Right cardiac atrium (tissue), 5 donors: Measurements from ENCODE around the gene ITPR1. TPM values are rescaled to one million over a fixed set of nuclear protein-coding genes. Genes with fewer than 3 reads are reported as not detected.

Experiments used
- ATAC-seq, 2 donors: fragments of 200-7000 bp; cut with Tn5 transposase; one replicate each; pipeline versions ENCODE4 v1.8.0 to v1.9.1; 2020; ENCODE audit warnings: moderate library complexity in 2 of 2, mild to moderate bottlenecking in 1 of 2
- DNase-seq, 3 donors: peaks; one replicate each; pipeline ENCODE4 v3.0.0-alpha.2; 2020
- H3K27ac ChIP-seq: one replicate; pipeline ENCODE4 v1.5.1; 2013; ENCODE audit warnings: mild to moderate bottlenecking, low read length, control low read depth, moderate library complexity
- H3K27me3 ChIP-seq: one replicate; pipeline ENCODE4 v1.6.1; 2013; ENCODE audit not compliant: control insufficient read depth, insufficient read depth
- H3K4me1 ChIP-seq: one replicate; pipeline ENCODE4 v1.6.1; 2013; ENCODE audit warnings: low read length; ENCODE audit not compliant: control insufficient read depth, insufficient read depth
- H3K4me3 ChIP-seq: one replicate; pipeline ENCODE4 v1.5.1; 2013; ENCODE audit warnings: low read length, control low read depth
- H3K9me3 ChIP-seq: one replicate; pipeline ENCODE4 v1.6.1; 2013; ENCODE audit warnings: low read length; ENCODE audit not compliant: control insufficient read depth
- WGBS: extraction: QIAGEN DNeasy Blood & Tissue Kit; methylation state at CpG from one replicate; pipeline ENCODE4 v1.1.7; 2013; 5-methylcytosine and 5-hydroxymethylcytosine counted together
- intact Hi-C, 4 donors: fragments of 100-400 bp; cut with DNase I; formaldehyde crosslinking; loops; one replicate each; pipeline versions ENCODE4 v1.11.0 to v1.14.0; 2022 to 2023
- polyA plus RNA-seq: library from polyadenylated mRNA; stranded (reverse); fragments of 200-250 nt; gene quantifications from one replicate; pipeline ENCODE4 v1.2.3, GENCODE V29; 2013
- total RNA-seq, 4 donors: library from RNA; stranded (reverse); fragmentation: NEBNext Ultra II Directional; extraction: Animal tissue kit (Norgen Biotek cat#: 25700); gene quantifications; one replicate each; pipeline ENCODE4 v1.2.1, GENCODE V29; 2021
- donor health status: healthy with polysubstance abuse.
- donor health status: DM: no; HTN: yes; CAD: no.
- donor health status: DM: no; HTN: no; CAD: no.
- donor health status: DM: no; HTN: yes; CAD: no; lungs with severe emphysema.
- donor health status: DM: yes; HTN: yes; CAD: no.

Gene ITPR1
- total and polyA plus RNA-seq, 5 donors, result 13.9 to 59.0 (median 39.5) TPM

- DNase-seq (no peak), ATAC-seq (no peak)
- Histone ChIP-seq H3K27me3 (no peaks in the 10 kb centered on the region), H3K9me3 (no peaks in the 10 kb centered on the region), H3K4me3 (no peak overlapping the region), H3K27ac (no peak overlapping the region), H3K4me1 (no peaks in the 10 kb centered on the region)
- 76% methylated on average over 9 of the region's 9 CpGs for WGBS
- intact Hi-C loops, result loop anchor here (5.0 to 10.0 kb wide), 4 partner anchors 55 to 277 kb away; partner anchors contain the start of gene ITPR1 (in 1 of the 4)
Measured at GRCh38 chr3:4629095-4630007, 136.2 kb downstream of the ITPR1 start.

DNA sequence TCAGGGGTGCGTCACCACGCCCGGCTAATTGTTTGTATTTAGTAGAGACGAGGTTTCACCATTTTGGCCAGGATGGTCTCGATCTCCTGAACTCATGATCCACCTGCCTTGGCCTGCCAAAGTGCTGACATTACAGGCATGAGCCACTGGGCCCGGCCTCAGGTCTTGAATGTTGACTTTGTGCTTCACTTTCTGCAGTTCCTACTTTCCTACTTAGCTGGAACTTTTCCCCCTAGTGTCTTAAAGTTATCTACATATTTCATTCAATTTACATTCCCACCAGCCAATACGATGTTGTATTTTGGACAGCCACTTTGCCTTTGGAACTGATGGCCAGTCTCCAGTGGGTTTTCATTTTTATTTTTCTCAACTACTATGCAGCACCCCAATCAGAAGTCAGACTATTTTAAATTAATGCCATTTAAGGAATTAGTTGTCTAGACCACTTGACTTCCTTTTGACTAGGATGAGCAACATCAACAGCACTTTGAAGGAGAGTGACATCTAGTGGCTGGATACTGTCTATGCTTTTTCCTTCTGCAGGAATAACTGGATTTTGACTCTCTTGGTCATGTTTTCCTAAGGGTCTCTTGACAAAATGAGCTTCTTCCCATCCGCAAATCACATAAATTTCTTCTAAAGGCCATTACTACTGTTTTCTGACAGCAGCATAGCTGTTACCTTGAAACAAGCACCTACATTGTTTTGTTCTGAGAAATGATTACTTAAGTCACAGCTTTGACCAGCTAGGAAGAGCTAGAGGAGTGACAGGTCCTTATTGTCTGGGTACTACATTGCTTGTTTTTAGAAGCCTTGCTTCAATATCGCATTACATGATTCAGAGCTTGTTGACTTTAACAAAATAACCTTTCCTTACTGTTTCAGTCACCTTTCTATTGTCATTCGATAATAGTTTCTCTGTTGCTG, 140.2 kb downstream of the ITPR1 start:
- no peaks in the 10 kb centered on the region for H3K4me1 ChIP-seq
- no peak overlapping the region for H3K4me3 ChIP-seq
- no peak overlapping the region for H3K27ac ChIP-seq
- H3K27me3 ChIP-seq, result no peaks in the 10 kb centered on the region
- WGBS, result 71% methylated on average over 10 of the region's 10 CpGs
- peak; percentile 72 to 76 for ATAC-seq
- intact Hi-C loops, result loop anchor here (2.0 to 10.0 kb wide), 3 partner anchors 139 to 283 kb away; partner anchors contain the start of gene ITPR1 (in 1 of the 4)
- DNase-seq, result no peak
- no peaks in the 10 kb centered on the region for H3K9me3 ChIP-seq

DNA sequence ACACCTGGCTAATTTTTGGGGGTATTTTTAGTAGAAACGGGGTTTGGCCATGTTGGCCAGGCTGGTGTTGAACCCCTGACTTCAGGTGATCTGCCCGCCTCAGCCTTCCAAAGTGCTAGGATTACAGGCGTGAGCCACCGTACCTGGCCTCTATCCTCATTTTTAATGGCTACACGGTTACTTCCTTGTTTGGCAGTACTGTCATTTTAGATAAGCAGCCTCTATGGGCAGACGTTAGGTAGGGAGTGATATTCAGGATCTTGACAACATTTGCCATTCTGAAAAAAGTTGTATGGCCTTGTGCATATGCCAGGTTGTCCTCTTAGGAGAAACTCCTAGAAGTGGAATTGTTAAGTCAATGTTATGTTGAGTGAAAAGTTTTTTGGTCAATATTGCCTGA, 141.7 kb downstream of the ITPR1 start:
- 82% methylated on average over 6 of the region's 6 CpGs for WGBS
- Histone ChIP-seq H3K9me3 (no peaks in the 10 kb centered on the region), H3K27me3 (no peaks in the 10 kb centered on the region), H3K4me3 (no peak overlapping the region), H3K4me1 (no peaks in the 10 kb centered on the region), H3K27ac (no peak overlapping the region)
- no peak for ATAC-seq
- DNase-seq, result no peak
- intact Hi-C loops, result loop anchor here in 3 of 4 donors (5.0 to 10.0 kb wide), 2 partner anchors 140 to 283 kb away; partner anchors contain the start of gene ITPR1 (in 1 of the 3)

- no peak for DNase-seq
Measured at GRCh38 chr3:4637265-4637664, 144.1 kb downstream of the ITPR1 start.

GRCh38 chr3:4641863-4642563, 148.9 kb downstream of the ITPR1 start:
- H3K9me3 ChIP-seq, result no peaks in the 10 kb centered on the region
- no peak for ATAC-seq

More at GRCh38 chr3:4637265-4637664, 144.1 kb downstream of the ITPR1 start:
- 73% methylated on average over 2 of the region's 2 CpGs for WGBS
- ATAC-seq, result no peak
- intact Hi-C loops, result loop anchor here in 1 of 4 donors (10.0 kb wide), 1 partner anchor 142 kb away; the partner anchor contains the start of gene ITPR1
- no peak overlapping the region for H3K4me3 ChIP-seq
- no peaks in the 10 kb centered on the region for H3K27me3 ChIP-seq
- H3K9me3 ChIP-seq, result no peaks in the 10 kb centered on the region
- H3K27ac ChIP-seq, result no peak overlapping the region
- no peaks in the 10 kb centered on the region for H3K4me1 ChIP-seq

GRCh38 chr3:4642611-4643010, 149.5 kb downstream of the ITPR1 start:
- no peaks in the 10 kb centered on the region for H3K4me1 ChIP-seq
- intact Hi-C loops, result no loop called here
- DNase-seq (no peak), ATAC-seq (no peak)
- no peaks in the 10 kb centered on the region for H3K9me3 ChIP-seq
- H3K27ac ChIP-seq, result no peak overlapping the region
- no peak overlapping the region for H3K4me3 ChIP-seq
- no peaks in the 10 kb centered on the region for H3K27me3 ChIP-seq
- 92% methylated on average over 8 of the region's 8 CpGs for WGBS

More at GRCh38 chr3:4641863-4642563, 148.9 kb downstream of the ITPR1 start:
- intact Hi-C loops, result no loop called here
- H3K27ac ChIP-seq, result no peak overlapping the region
- H3K4me3 ChIP-seq, result no peak overlapping the region
- DNase-seq, result no peak
- H3K27me3 ChIP-seq, result no peaks in the 10 kb centered on the region
- WGBS, result 89% methylated on average over 9 of the region's 9 CpGs
- H3K4me1 ChIP-seq, result no peaks in the 10 kb centered on the region

GRCh38 chr3:4643904-4644547, 150.9 kb downstream of the ITPR1 start:
- Histone ChIP-seq H3K27ac (no peak overlapping the region), H3K27me3 (no peaks in the 10 kb centered on the region), H3K9me3 (no peaks in the 10 kb centered on the region), H3K4me3 (no peak overlapping the region), H3K4me1 (no peaks in the 10 kb centered on the region)
- 87% methylated on average over 9 of the region's 9 CpGs for WGBS
- DNase-seq (no peak), ATAC-seq (peak in 1 of 2 donors; percentile 45)
- intact Hi-C loops, result no loop called here

DNA sequence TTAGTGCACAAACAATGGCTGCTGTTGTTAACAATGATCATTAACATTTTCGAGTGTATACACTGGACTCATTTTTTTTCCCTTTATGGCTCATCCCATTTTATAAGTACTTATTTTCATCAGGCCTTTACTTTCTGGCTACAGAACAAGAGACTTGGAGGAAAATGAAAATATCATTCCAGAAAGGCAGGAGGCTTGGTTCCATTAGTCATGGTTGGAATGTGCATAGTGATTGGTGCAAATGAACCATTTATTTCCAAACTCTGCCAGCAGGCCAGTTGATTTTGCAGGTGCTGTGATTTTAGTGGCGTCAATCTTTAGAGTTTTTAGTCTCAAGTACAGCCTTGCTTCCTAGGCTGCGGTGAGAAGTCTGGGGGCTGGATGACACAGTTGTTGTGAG, 151.8 kb downstream of the ITPR1 start:
- intact Hi-C loops, result no loop called here
- H3K4me1 ChIP-seq, result no peaks in the 10 kb centered on the region
- H3K27me3 ChIP-seq, result no peaks in the 10 kb centered on the region
- no peak overlapping the region for H3K4me3 ChIP-seq
- no peak for DNase-seq
- no peaks in the 10 kb centered on the region for H3K9me3 ChIP-seq
- H3K27ac ChIP-seq, result no peak overlapping the region
- WGBS, result 88% methylated on average over 3 of the region's 3 CpGs
- ATAC-seq, result no peak

DNA sequence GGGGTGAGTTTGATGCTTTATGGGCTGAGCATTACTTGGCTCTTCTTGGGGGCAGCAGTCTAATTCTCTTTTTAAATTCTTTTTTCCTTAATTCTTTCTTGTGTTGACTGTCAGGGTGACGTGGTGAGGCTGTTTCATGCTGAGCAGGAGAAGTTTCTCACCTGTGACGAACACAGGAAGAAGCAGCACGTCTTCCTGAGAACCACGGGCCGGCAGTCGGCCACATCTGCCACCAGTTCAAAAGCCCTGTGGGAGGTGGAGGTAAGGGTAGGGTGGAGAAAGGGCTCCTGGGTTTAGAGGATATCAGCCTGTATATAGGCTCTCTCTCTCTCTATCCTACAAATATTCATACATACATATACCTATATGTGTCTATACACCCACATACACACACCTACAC, 152.3 kb downstream of the ITPR1 start:
- H3K27me3 ChIP-seq, result no peaks in the 10 kb centered on the region
- ATAC-seq, result no peak
- DNase-seq, result no peak
- no peak overlapping the region for H3K4me3 ChIP-seq
- H3K4me1 ChIP-seq, result no peaks in the 10 kb centered on the region
- 88% methylated on average over 6 of the region's 6 CpGs for WGBS
- no peak overlapping the region for H3K27ac ChIP-seq
- intact Hi-C loops, result no loop called here
- H3K9me3 ChIP-seq, result no peaks in the 10 kb centered on the region

DNA sequence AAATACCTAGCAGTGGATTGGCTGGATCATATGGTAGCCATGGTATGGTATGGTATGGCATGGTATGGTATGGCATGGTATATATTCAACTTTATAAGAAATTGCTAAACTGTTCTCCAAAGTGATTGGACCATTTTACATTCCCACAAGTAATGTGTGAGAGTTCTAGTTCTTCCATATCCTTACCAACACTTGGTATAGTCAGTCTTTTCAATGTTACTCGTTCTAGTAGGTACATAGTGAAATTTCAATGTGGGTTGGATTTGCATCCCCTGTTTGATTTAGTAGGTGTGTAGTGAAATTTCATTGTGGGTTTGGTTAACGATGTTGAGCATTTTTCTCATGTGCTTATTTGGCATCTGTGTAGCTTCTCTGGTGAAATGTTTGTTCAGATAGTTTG, 154.3 kb downstream of the ITPR1 start:
- no peak for ATAC-seq
- no peaks in the 10 kb centered on the region for H3K27me3 ChIP-seq
- no peaks in the 10 kb centered on the region for H3K9me3 ChIP-seq
- H3K4me3 ChIP-seq, result no peak overlapping the region
- H3K27ac ChIP-seq, result no peak overlapping the region
- no peak for DNase-seq
- WGBS, result 96% methylated on average over 2 of the region's 2 CpGs
- intact Hi-C loops, result no loop called here
- no peaks in the 10 kb centered on the region for H3K4me1 ChIP-seq
